Measurements from ENCODE around the gene CCL13.
"Not testable (repeated sequence)": the region's sequence is repeated elsewhere in the genome, so short reads cannot be mapped to it uniquely, and the experiment has no call there.

Gene CCL13

GRCh38 chr17:34356194-34356593 is at the start of gene CCL13:
Gene CCL13 (plus strand): TSS chr17:34356480. CDS start chr17:34356527, 47 bp downstream.
- DNase-seq (ENCODE audit: low read depth in 2 of 2): no peak

GRCh38 chr17:34307110-34307509 is 49.2 kb upstream of the CCL13 start:
- DNase-seq (ENCODE audit: low read depth in 2 of 2): no peak

- DNase-seq (ENCODE audit: low read depth in 2 of 2): no peak
These were observed 47.9 kb upstream of the CCL13 start for GRCh38 chr17:34308371-34308770.

GRCh38 chr17:34311291-34311690 is 45.0 kb upstream of the CCL13 start:
- DNase-seq (ENCODE audit: low read depth in 2 of 2): no peak

GRCh38 chr17:34312080-34312479 is 44.2 kb upstream of the CCL13 start:
- DNase-seq (ENCODE audit: low read depth in 2 of 2): no peak

GRCh38 chr17:34313164-34313563 is 43.1 kb upstream of the CCL13 start:
- no peak for DNase-seq (ENCODE audit: low read depth in 2 of 2)

GRCh38 chr17:34314279-34314678 is 42.0 kb upstream of the CCL13 start:
- no peak for DNase-seq (ENCODE audit: low read depth in 2 of 2)

GRCh38 chr17:34318474-34318873 is 37.8 kb upstream of the CCL13 start:
- DNase-seq (ENCODE audit: low read depth in 2 of 2): no peak

GRCh38 chr17:34319039-34319483 is 37.2 kb upstream of the CCL13 start, which contains the start of gene CCL8:
Gene CCL8 (plus strand): TSS chr17:34319435. CDS start chr17:34319502, 67 bp downstream.
- no peak for DNase-seq (ENCODE audit: low read depth in 2 of 2)

GRCh38 chr17:34321964-34322363 is 34.3 kb upstream of the CCL13 start:
- no peak for DNase-seq (ENCODE audit: low read depth in 2 of 2)

- not testable (repeated sequence) for DNase-seq (ENCODE audit: low read depth in 2 of 2)
These were observed 28.7 kb upstream of the CCL13 start for GRCh38 chr17:34327580-34327979.

GRCh38 chr17:34337701-34338100 is 18.6 kb upstream of the CCL13 start:
- no peak for DNase-seq (ENCODE audit: low read depth in 2 of 2)

- DNase-seq (ENCODE audit: low read depth in 2 of 2): no peak
These were observed 17.0 kb upstream of the CCL13 start for GRCh38 chr17:34339138-34339770.

- DNase-seq (ENCODE audit: low read depth in 2 of 2): no peak
These were observed 14.4 kb upstream of the CCL13 start for GRCh38 chr17:34341916-34342315.

GRCh38 chr17:34347063-34347462 is 9.2 kb upstream of the CCL13 start:
- DNase-seq (ENCODE audit: low read depth in 2 of 2): no peak

GRCh38 chr17:34349751-34350150 is 6.5 kb upstream of the CCL13 start:
- DNase-seq (ENCODE audit: low read depth in 2 of 2): no peak

GRCh38 chr17:34351096-34351495 is 5.2 kb upstream of the CCL13 start:
- DNase-seq (ENCODE audit: low read depth in 2 of 2): no peak

- no peak for DNase-seq (ENCODE audit: low read depth in 2 of 2)
These were observed 4.1 kb upstream of the CCL13 start for GRCh38 chr17:34352191-34352590.

- no peak for DNase-seq (ENCODE audit: low read depth in 2 of 2)
These were observed 1.6 kb upstream of the CCL13 start for GRCh38 chr17:34354637-34355036.

GRCh38 chr17:34357398-34357797 is 1.1 kb downstream of the CCL13 start:
- DNase-seq (ENCODE audit: low read depth in 2 of 2): no peak

- DNase-seq (ENCODE audit: low read depth in 2 of 2): no peak
These were observed 2.4 kb downstream of the CCL13 start for GRCh38 chr17:34358631-34359030.

GRCh38 chr17:34360601-34361270 is 4.5 kb downstream of the CCL13 start:
- no peak for DNase-seq (ENCODE audit: low read depth in 2 of 2)

- no peak for DNase-seq (ENCODE audit: low read depth in 2 of 2)
These were observed 5.3 kb downstream of the CCL13 start for GRCh38 chr17:34361478-34362061.
